ENCODE measurements around the gene APLN.

Gene APLN

DNA sequence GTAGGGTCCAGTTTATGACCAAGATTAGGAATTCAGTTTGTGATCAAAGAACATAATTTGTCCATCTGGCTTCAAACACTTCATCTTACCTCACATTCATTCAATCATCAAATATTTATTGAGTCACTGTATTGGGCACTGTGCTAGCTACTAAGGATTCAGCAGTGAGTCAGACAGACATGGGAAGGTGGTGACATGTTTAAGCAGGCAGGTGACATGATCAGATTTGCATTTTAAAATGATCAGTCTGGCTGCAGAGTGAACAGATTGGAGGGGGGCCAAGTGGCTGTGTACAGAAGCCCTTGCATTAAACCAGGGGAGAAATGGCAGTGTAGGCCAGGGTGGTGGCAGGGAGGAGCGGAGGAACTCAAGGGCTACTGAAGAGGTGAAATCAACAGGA lies 25.1 kb upstream of the APLN start:
- H3K27me3 ChIP-seq (ENCODE audit: insufficient read depth, low read depth, severe bottlenecking), result no peaks in the 10 kb centered on the region
- H3K36me3 ChIP-seq, result no peaks in the 10 kb centered on the region
- peak; percentile 21 for DNase-seq
- H3K4me3 ChIP-seq (ENCODE audit: low read depth, low read length), result no peak overlapping the region
- no peaks in the 10 kb centered on the region for H3K9me3 ChIP-seq (ENCODE audit: severe bottlenecking)
- H3K27ac ChIP-seq, result no peak overlapping the region
- TF ChIP-seq, protein P1, sequence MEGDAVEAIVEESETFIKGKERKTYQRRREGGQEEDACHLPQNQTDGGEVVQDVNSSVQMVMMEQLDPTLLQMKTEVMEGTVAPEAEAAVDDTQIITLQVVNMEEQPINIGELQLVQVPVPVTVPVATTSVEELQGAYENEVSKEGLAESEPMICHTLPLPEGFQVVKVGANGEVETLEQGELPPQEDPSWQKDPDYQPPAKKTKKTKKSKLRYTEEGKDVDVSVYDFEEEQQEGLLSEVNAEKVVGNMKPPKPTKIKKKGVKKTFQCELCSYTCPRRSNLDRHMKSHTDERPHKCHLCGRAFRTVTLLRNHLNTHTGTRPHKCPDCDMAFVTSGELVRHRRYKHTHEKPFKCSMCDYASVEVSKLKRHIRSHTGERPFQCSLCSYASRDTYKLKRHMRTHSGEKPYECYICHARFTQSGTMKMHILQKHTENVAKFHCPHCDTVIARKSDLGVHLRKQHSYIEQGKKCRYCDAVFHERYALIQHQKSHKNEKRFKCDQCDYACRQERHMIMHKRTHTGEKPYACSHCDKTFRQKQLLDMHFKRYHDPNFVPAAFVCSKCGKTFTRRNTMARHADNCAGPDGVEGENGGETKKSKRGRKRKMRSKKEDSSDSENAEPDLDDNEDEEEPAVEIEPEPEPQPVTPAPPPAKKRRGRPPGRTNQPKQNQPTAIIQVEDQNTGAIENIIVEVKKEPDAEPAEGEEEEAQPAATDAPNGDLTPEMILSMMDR (IDR thresholded peaks at IDR 0.05; ENCODE audit: low read depth, low read length), result no peak

DNA sequence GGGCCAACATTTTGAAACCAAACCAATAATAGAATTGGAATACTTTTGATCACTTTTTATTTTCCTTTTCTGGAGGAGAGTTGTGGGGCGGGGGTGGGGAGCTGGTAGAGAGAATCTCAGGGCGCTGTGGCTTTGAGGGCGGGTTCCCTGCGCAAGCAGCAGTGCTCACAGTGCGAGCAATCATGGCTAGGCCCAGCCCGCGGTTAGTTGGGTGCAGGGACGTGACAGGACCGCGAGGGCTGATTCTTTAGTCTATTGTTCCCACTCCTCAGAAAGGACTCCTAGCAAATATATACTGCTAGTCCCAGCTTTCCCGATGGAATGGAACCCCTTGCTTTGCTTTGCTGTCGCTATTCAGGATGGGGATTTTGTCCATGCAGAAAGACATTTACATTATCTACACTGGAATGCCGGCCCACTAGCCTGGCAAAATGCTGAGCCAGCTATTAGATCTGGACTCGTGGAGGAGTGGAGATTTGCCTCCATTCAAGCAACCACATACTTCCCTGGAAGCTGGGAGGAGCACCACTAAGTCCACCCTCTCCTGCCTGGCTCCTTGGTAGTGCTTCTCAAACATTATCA lies 23.9 kb upstream of the APLN start:
- H3K4me3 ChIP-seq (ENCODE audit: low read depth, low read length), result no peak overlapping the region
- DNase-seq, result no peak
- H3K9me3 ChIP-seq (ENCODE audit: severe bottlenecking), result no peaks in the 10 kb centered on the region
- TF ChIP-seq, protein P1 (IDR thresholded peaks at IDR 0.05; ENCODE audit: low read depth, low read length), result no peak
- no peak overlapping the region for H3K27ac ChIP-seq
- no peaks in the 10 kb centered on the region for H3K36me3 ChIP-seq
- no peaks in the 10 kb centered on the region for H3K27me3 ChIP-seq (ENCODE audit: insufficient read depth, low read depth, severe bottlenecking)

DNA sequence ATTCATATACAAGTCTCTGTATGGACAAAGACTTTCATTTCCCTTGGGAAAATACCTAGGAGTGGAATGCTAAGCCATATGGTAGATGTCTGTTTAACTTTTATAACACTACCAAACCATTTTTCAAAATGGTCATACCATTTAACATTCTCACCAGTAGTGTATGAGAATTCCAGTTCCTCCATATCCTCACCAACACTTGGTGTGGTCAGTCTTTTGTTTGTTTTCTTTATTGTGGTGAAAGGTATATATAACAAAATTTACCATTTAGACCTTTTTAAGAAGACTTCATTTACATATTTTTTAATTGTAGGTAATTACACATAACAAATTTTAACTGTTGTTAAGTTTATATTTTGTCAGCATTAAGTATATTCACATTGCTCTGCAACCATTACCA lies 12.7 kb upstream of the APLN start:
- TF ChIP-seq, protein P1 (IDR thresholded peaks at IDR 0.05; ENCODE audit: low read depth, low read length), result no peak
- no peak overlapping the region for H3K27ac ChIP-seq
- peaks cover 4% of the 10 kb centered on the region for H3K27me3 ChIP-seq (ENCODE audit: insufficient read depth, low read depth, severe bottlenecking)
- no peaks in the 10 kb centered on the region for H3K36me3 ChIP-seq
- DNase-seq, result no peak
- H3K9me3 ChIP-seq (ENCODE audit: severe bottlenecking), result peaks cover 2% of the 10 kb centered on the region
- no peak overlapping the region for H3K4me3 ChIP-seq (ENCODE audit: low read depth, low read length)

DNA sequence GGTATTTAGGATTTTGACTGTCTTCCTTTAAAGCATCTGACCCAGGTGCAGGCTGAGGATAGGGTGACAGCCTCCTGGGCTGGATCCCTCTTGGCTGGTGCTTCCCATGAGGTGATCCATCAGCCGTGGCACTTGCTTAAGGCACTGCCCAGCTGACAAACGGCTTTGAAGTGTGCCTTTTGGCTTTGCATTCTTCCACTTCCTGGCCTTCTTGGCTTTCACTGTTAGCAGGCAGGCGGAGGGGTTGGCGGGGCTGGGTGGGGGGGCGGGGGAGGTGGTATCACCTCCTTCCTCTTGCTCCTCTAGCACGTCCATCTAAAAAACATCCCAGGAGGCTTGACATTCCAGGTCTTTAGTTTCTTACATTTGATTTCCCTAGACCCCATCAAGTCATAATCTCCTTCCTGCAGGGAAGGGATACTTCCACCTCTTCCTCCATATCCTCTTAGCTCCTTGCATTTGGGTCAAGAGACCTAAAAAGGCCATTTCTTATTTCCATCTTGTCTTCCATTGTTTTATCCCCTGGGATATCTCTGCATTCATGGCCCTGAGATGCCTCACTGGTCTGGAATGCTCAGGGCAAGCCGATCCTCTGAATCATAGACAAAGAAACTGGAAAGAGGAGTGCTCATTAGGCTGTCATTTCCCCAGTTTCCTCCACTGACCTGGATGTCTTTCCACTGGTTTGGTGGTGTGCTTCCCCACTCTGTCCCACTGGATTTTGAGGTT lies 11.3 kb upstream of the APLN start:
- TF ChIP-seq, protein P1 (IDR thresholded peaks at IDR 0.05; ENCODE audit: low read depth, low read length), result no peak
- Histone ChIP-seq H3K27ac (no peak overlapping the region), H3K4me3 (ENCODE audit: low read depth, low read length) (no peak overlapping the region), H3K36me3 (no peaks in the 10 kb centered on the region), H3K27me3 (ENCODE audit: insufficient read depth, low read depth, severe bottlenecking) (peaks cover 7% of the 10 kb centered on the region), H3K9me3 (ENCODE audit: severe bottlenecking) (no peaks in the 10 kb centered on the region)
- no peak for DNase-seq

DNA sequence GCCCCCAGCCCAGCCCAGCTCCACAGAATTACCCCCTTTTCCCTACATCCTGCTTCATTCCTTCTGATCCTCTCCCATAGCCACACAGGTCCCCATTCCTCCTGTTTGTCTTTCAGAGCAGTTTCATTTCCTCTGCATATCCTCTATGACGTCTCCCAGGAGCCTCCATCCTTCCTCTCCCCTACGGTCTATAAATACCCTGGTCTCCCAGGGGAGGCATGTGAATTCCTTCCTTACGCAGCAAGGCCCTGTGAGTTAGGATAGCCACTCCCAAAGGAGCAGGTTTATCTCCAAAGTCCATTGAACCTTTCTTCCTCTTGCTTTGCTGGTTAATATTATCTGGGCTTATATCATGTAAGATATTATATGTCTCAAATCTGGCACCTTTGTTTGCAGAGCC lies 8.4 kb upstream of the APLN start:
- H3K27ac ChIP-seq, result no peak overlapping the region
- no peak overlapping the region for H3K4me3 ChIP-seq (ENCODE audit: low read depth, low read length)
- H3K36me3 ChIP-seq, result no peaks in the 10 kb centered on the region
- DNase-seq, result no peak
- H3K27me3 ChIP-seq (ENCODE audit: insufficient read depth, low read depth, severe bottlenecking), result peaks cover 3% of the 10 kb centered on the region
- H3K9me3 ChIP-seq (ENCODE audit: severe bottlenecking), result no peaks in the 10 kb centered on the region
- TF ChIP-seq, protein P1 (IDR thresholded peaks at IDR 0.05; ENCODE audit: low read depth, low read length), result no peak

All from WERI-Rb-1 (cell line).